Heart left ventricle (tissue), 16 donors: ENCODE data around the gene NTRK3. TPM values are rescaled to one million over a fixed set of nuclear protein-coding genes. Genes with fewer than 3 reads are reported as not detected.

ENCODE experiments used
- ATAC-seq, 4 donors: fragments of 200-7000 bp; cut with Tn5 transposase; one replicate each; pipeline ENCODE4 v1.9.1; 2020 to 2022; ENCODE audit warnings: moderate library complexity in 4 of 4, mild to moderate bottlenecking in 3 of 4, moderate number of reproducible peaks in 1 of 4
- DNase-seq, 5 donors: peaks; one replicate each; pipeline ENCODE4 v3.0.0-alpha.2; 2020
- H3K27ac ChIP-seq, 12 donors: fragments of 200-600 bp; sonication (generic) in 4 of 12; one replicate each; pipeline versions ENCODE4 v1.5.0 to v1.8.0; 2016 to 2022; ENCODE audit warnings: mild to moderate bottlenecking in 2 of 12
- H3K27me3 ChIP-seq, 9 donors: fragments of 200-600 bp; sonication (generic) in 2 of 9; one replicate each; pipeline versions ENCODE4 v1.5.1 to v1.8.0; 2016 to 2022; ENCODE audit warnings: mild to moderate bottlenecking in 3 of 9
- H3K36me3 ChIP-seq, 9 donors: fragments of 200-600 bp; sonication (generic) in 2 of 9; one replicate each; pipeline versions ENCODE4 v1.5.0 to v1.8.0; 2018 to 2022; ENCODE audit warnings: mild to moderate bottlenecking in 2 of 9
- H3K4me1 ChIP-seq, 12 donors: fragments of 200-600 bp; sonication (generic) in 4 of 12; one replicate each; pipeline versions ENCODE4 v1.5.0 to v1.8.0; 2016 to 2022; ENCODE audit warnings: mild to moderate bottlenecking in 3 of 12
- H3K4me3 ChIP-seq, 12 donors: fragments of 200-600 bp; sonication (generic) in 4 of 12; one replicate each; pipeline versions ENCODE4 v1.5.0 to v1.8.0; 2017 to 2022; ENCODE audit warnings: mild to moderate bottlenecking in 9 of 12, moderate library complexity in 4 of 12
- H3K9me3 ChIP-seq, 12 donors: fragments of 200-600 bp; sonication (generic) in 4 of 12; one replicate each; pipeline versions ENCODE4 v1.5.0 to v1.8.0; 2016 to 2022; ENCODE audit warnings: mild to moderate bottlenecking in 1 of 12
- CTCF ChIP-seq, 12 donors: fragments of 200-600 bp; sonication (generic) in 4 of 12; IDR thresholded peaks; one replicate each; pipeline versions ENCODE4 v1.5.0 to v1.8.0; 2018 to 2022; ENCODE audit warnings: antibody characterized with exemption in 12 of 12, mild to moderate bottlenecking in 5 of 12
- POLR2A ChIP-seq, 2 donors: fragments of 450-650 bp; IDR thresholded peaks; one replicate each; pipeline ENCODE4 v1.6.1; 2017; ENCODE audit warnings: antibody characterized with exemption in 2 of 2, mild to moderate bottlenecking in 2 of 2, moderate library complexity in 2 of 2
- WGBS, 4 donors: extraction: QIAGEN DNeasy Blood & Tissue Kit in 2 of 4; methylation state at CpG; one replicate each; pipeline versions ENCODE4 v1.1.5 to v1.1.7; 2013 to 2018; 5-methylcytosine and 5-hydroxymethylcytosine counted together
- intact Hi-C, 10 donors: fragments of 100-400 bp; cut with DNase I; formaldehyde crosslinking; loops; one replicate each; pipeline versions ENCODE4 v1.11.1 to v1.14.2; 2022
- polyA plus RNA-seq, 2 donors: library from polyadenylated mRNA; stranded (reverse); fragments of 200-250 nt; gene quantifications; one replicate each; pipeline ENCODE4 v1.2.3, GENCODE V29; 2013
- total RNA-seq, 9 donors: library from RNA; depleted of rRNA in 2 of 9; stranded (reverse); fragments of >200 nt in 2 of 9; fragmentation: NEBNext Ultra II Directional in 3 of 9; extraction: Animal tissue kit (Norgen Biotek cat#: 25700) in 3 of 9; gene quantifications; one replicate each; pipeline versions ENCODE4 v1.1.0 to v1.2.4, GENCODE V29; 2016 to 2023
- donor health status: ischemic (EF 13 %, LVEDD 7.1; RV severe dilation, severe dysfunction).
- donor health status: healthy with polysubstance abuse.
- donor health status: DM: no; HTN: yes; CAD: no.
- donor health status: DM: no; HTN: no; CAD: no.
- donor health status: ischemic (EF 25% LVEDD 6.9; RV normal size, moderate dysfunction).
- donor health status: ischemic (EF 25% LVEDD 5.7; RV mildly dilated, moderate dysfunction).
- donor health status: healthy.
- donor health status: DM: yes; HTN: yes; CAD: no.
- donor health status: ischemic (EF 35%, LVEDD 5.7; RV mildly dilated, moderate dysfunction).
- donor health status: nonischemic (EF 11% LVEDD 7.7; RV severe dilation, severe dysfunction).
- donor health status: DM: yes; HTN: yes; CAD: no.
- donor health status: PGD.
- donor health status: ischemic (EF 29% LVEDD 5.4; RV normal size, mild dysfunction).
- donor health status: nonischemic (EF 23%, LVEDD 6.1; RV moderate dilation, normal function).

The NTRK3 gene
- total and polyA plus RNA-seq, 11 donors: 0.53 to 6.8 (median 2.0) TPM

- Histone ChIP-seq H3K9me3 (no peaks in the 10 kb centered on the region), H3K4me1 (peaks cover 0 to 8% (median 0%) of the 10 kb centered on the region in 12 donors), H3K36me3 (no peaks in the 10 kb centered on the region), H3K4me3 (no peak overlapping the region), H3K27ac (no peak overlapping the region), H3K27me3 (no peaks in the 10 kb centered on the region)
- peak in 4 of 5 donors; percentile 18 to 50 (median 30) for DNase-seq
- 20 to 33% (median 29%) methylated on average over 4 of the region's 4 CpGs for WGBS, 4 donors
- ATAC-seq: peak; percentile 60 to 82 (median 77)
- intact Hi-C loops: loop anchor here in 1 of 10 donors (10.0 kb wide), 1 partner anchor 57 kb away; no protein-coding TSS in a partner anchor
- TF ChIP-seq CTCF (IDR thresholded peaks at IDR 0.05) (no peak), POLR2A (IDR thresholded peaks at IDR 0.05) (no peak)
Observed at GRCh38 chr15:88012233-88012632, 244.3 kb downstream of the NTRK3 start.

DNA sequence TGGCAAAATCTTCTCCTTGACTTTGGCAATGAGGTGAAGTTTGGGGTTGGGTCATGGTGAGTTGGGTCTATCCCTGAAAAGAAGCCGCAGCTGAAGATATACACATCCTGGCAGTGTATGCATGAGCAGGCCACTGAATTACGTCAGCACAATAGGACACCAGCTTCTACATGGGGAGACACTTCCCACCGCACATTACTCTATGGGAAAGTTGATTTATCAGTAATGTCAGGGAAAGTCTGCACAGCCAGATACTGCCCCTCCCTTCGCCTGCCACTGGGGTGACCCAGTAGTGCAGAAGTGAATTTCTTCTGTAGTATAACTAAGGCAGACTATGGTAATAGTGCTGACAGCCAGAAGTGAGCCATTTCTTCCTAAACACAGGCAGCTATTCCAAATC lies 245.0 kb downstream of the NTRK3 start:
- H3K9me3 ChIP-seq: no peaks in the 10 kb centered on the region
- 90 to 97% (median 92%) methylated on average over 4 of the region's 4 CpGs for WGBS, 4 donors

GRCh38 chr15:88006146-88006545 lies 250.4 kb downstream of the NTRK3 start:
- H3K9me3 ChIP-seq: peaks cover 0 to 7% (median 1%) of the 10 kb centered on the region in 12 donors
- intact Hi-C loops: no loop called here
- ATAC-seq: no peak
- no peak overlapping the region for H3K27ac ChIP-seq
- no peaks in the 10 kb centered on the region for H3K36me3 ChIP-seq
- 48 to 58% (median 53%) methylated on average over 3 of the region's 3 CpGs for WGBS, 4 donors
- no peaks in the 10 kb centered on the region for H3K4me1 ChIP-seq
- DNase-seq: no peak
- no peaks in the 10 kb centered on the region for H3K27me3 ChIP-seq
- TF ChIP-seq CTCF (IDR thresholded peaks at IDR 0.05): no peak
- no peak for TF ChIP-seq POLR2A (IDR thresholded peaks at IDR 0.05)
- H3K4me3 ChIP-seq: no peak overlapping the region

More for the DNA sequence above, 245.0 kb downstream of the NTRK3 start:
- ATAC-seq (no peak), DNase-seq (no peak)
- H3K27me3 ChIP-seq: no peaks in the 10 kb centered on the region
- H3K4me3 ChIP-seq: no peak overlapping the region
- peaks cover 0 to 8% (median 0%) of the 10 kb centered on the region in 12 donors for H3K4me1 ChIP-seq
- intact Hi-C loops: loop anchor here in 1 of 10 donors (10.0 kb wide), 1 partner anchor 57 kb away; no protein-coding TSS in a partner anchor
- H3K27ac ChIP-seq: no peak overlapping the region
- no peaks in the 10 kb centered on the region for H3K36me3 ChIP-seq
- TF ChIP-seq POLR2A (IDR thresholded peaks at IDR 0.05): no peak
- TF ChIP-seq CTCF (IDR thresholded peaks at IDR 0.05): no peak

GRCh38 chr15:88004399-88004798 lies 252.1 kb downstream of the NTRK3 start:
- no peak for DNase-seq
- no peak overlapping the region for H3K27ac ChIP-seq
- no peak for ATAC-seq
- H3K4me3 ChIP-seq: no peak overlapping the region
- intact Hi-C loops: no loop called here
- H3K9me3 ChIP-seq: peaks cover 0 to 23% (median 6%) of the 10 kb centered on the region in 12 donors
- no peaks in the 10 kb centered on the region for H3K4me1 ChIP-seq
- H3K36me3 ChIP-seq: no peaks in the 10 kb centered on the region
- TF ChIP-seq POLR2A (IDR thresholded peaks at IDR 0.05) (no peak), CTCF (IDR thresholded peaks at IDR 0.05) (no peak)
- H3K27me3 ChIP-seq: no peaks in the 10 kb centered on the region
- WGBS, 4 donors: 61 to 72% (median 67%) methylated on average over 1 of the region's 1 CpG
